Kidney capillary endothelial cell (primary cell): ENCODE results near the gene FBLIM1.
"Not testable (repeated sequence)": the region's sequence is repeated elsewhere in the genome, so short reads cannot be mapped to it uniquely, and the experiment has no call there.

ENCODE experiments used
- DNase-seq: peaks from one replicate; pipeline ENCODE4 v3.0.0-alpha.2; 2018; ENCODE audit warnings: low spot score

The FBLIM1 gene

GRCh38 chr1:15810073-15810472 is 51.5 kb downstream of the FBLIM1 start:
- no peak for DNase-seq

GRCh38 chr1:15816674-15817073 is 58.1 kb downstream of the FBLIM1 start:
- DNase-seq = no peak

GRCh38 chr1:15820478-15820877 is 61.9 kb downstream of the FBLIM1 start:
- no peak for DNase-seq

GRCh38 chr1:15825800-15826199 is 67.2 kb downstream of the FBLIM1 start:
- DNase-seq = no peak

- no peak for DNase-seq
Measured at GRCh38 chr1:15826810-15827507, 68.4 kb downstream of the FBLIM1 start.

- DNase-seq = not testable (repeated sequence)
Measured at GRCh38 chr1:15827567-15827966, 69.0 kb downstream of the FBLIM1 start.

- not testable (repeated sequence) for DNase-seq
Measured at GRCh38 chr1:15828931-15829330, 70.3 kb downstream of the FBLIM1 start.

GRCh38 chr1:15830258-15830657 is 71.7 kb downstream of the FBLIM1 start:
- no peak for DNase-seq

- DNase-seq = no peak
Measured at GRCh38 chr1:15833069-15833679, 74.6 kb downstream of the FBLIM1 start.

- peak; percentile 88 for DNase-seq
Measured at GRCh38 chr1:15833842-15834405, 75.3 kb downstream of the FBLIM1 start.

- peak; percentile 89 for DNase-seq
Measured at GRCh38 chr1:15834406-15835204, 76.0 kb downstream of the FBLIM1 start.

GRCh38 chr1:15835205-15835740 is 76.7 kb downstream of the FBLIM1 start:
- DNase-seq = peak; percentile 28

GRCh38 chr1:15835741-15836510 is 77.3 kb downstream of the FBLIM1 start:
- DNase-seq = peak; percentile 100
